Lower lobe of right lung (tissue), 2 donors: ENCODE measurements around the gene NSD2. TPM values are rescaled to one million over a fixed set of nuclear protein-coding genes. Genes with fewer than 3 reads are reported as not detected.

Source experiments
- ATAC-seq, 2 donors: fragments of 200-7000 bp; cut with Tn5 transposase; one replicate each; pipeline ENCODE4 v1.9.1; 2020 to 2022; ENCODE audit warnings: mild to moderate bottlenecking in 2 of 2, moderate library complexity in 2 of 2
- DNase-seq: peaks from one replicate; pipeline ENCODE4 v3.0.0-alpha.2; 2020
- H3K27ac ChIP-seq: fragments of 200-600 bp; one replicate; pipeline ENCODE4 v1.8.0; 2022
- H3K27me3 ChIP-seq: fragments of 200-600 bp; one replicate; pipeline ENCODE4 v1.8.0; 2022; ENCODE audit warnings: low read depth
- H3K36me3 ChIP-seq: fragments of 200-600 bp; one replicate; pipeline ENCODE4 v1.8.0; 2022; ENCODE audit warnings: mild to moderate bottlenecking
- H3K4me1 ChIP-seq: fragments of 200-600 bp; one replicate; pipeline ENCODE4 v1.8.0; 2022
- H3K4me3 ChIP-seq: fragments of 200-600 bp; one replicate; pipeline ENCODE4 v1.8.0; 2022; ENCODE audit warnings: mild to moderate bottlenecking
- H3K9me3 ChIP-seq: fragments of 200-600 bp; one replicate; pipeline ENCODE4 v1.8.0; 2022
- intact Hi-C: fragments of 100-400 bp; cut with DNase I; formaldehyde crosslinking; loops from one replicate; pipeline ENCODE4 v1.11.0; 2022
- long read RNA-seq: library from polyadenylated mRNA; unstranded; transcript quantifications from one replicate; pipeline ENCODE4 v2.0.0, GENCODE V29; 2021
- total RNA-seq: library from RNA; stranded (reverse); fragmentation: NEBNext Ultra II Directional; extraction: Animal tissue kit (Norgen Biotek cat#: 25700); gene quantifications from one replicate; pipeline ENCODE4 v1.2.1, GENCODE V29; 2021
- TF ChIP-seq, protein P1 (sequence below): fragments of 200-600 bp; IDR thresholded peaks from one replicate; pipeline ENCODE4 v1.8.0; 2022; ENCODE audit warnings: antibody characterized with exemption, mild to moderate bottlenecking
- donor health status: DM: no; HTN: yes; CAD: no; lungs with severe emphysema.

The NSD2 gene
- 52.9 TPM for total RNA-seq
- long read RNA-seq, full-length matches to known transcripts = 4 of 28 reads
- long read RNA-seq, partial matches to known transcripts = 12 of 28 reads
- long read RNA-seq, other reads (novel, unspliced or antisense) = 12 of 28 reads

GRCh38 chr4:1870578-1871443 lies at the start of gene NSD2:
Gene NSD2, plus strand, starts transcription at chr4:1871393. Its CDS starts 29,262 bp downstream, at chr4:1900655.
- no peaks in the 10 kb centered on the region for H3K9me3 ChIP-seq
- peak within 1 kb of the TSS; percentile 82 for H3K4me3 ChIP-seq
- TF ChIP-seq, protein P1, sequence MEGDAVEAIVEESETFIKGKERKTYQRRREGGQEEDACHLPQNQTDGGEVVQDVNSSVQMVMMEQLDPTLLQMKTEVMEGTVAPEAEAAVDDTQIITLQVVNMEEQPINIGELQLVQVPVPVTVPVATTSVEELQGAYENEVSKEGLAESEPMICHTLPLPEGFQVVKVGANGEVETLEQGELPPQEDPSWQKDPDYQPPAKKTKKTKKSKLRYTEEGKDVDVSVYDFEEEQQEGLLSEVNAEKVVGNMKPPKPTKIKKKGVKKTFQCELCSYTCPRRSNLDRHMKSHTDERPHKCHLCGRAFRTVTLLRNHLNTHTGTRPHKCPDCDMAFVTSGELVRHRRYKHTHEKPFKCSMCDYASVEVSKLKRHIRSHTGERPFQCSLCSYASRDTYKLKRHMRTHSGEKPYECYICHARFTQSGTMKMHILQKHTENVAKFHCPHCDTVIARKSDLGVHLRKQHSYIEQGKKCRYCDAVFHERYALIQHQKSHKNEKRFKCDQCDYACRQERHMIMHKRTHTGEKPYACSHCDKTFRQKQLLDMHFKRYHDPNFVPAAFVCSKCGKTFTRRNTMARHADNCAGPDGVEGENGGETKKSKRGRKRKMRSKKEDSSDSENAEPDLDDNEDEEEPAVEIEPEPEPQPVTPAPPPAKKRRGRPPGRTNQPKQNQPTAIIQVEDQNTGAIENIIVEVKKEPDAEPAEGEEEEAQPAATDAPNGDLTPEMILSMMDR = no peak
- H3K36me3 ChIP-seq = no peaks in the 10 kb centered on the region
- ATAC-seq = peak; percentile 89 to 92
- H3K27ac ChIP-seq = peak within 1 kb of the TSS; percentile 99
- intact Hi-C loops = no loop called here
- H3K4me1 ChIP-seq = peaks cover 18% of the 10 kb centered on the region
- peak; percentile 93 for DNase-seq
- H3K27me3 ChIP-seq = no peaks in the 10 kb centered on the region

DNA sequence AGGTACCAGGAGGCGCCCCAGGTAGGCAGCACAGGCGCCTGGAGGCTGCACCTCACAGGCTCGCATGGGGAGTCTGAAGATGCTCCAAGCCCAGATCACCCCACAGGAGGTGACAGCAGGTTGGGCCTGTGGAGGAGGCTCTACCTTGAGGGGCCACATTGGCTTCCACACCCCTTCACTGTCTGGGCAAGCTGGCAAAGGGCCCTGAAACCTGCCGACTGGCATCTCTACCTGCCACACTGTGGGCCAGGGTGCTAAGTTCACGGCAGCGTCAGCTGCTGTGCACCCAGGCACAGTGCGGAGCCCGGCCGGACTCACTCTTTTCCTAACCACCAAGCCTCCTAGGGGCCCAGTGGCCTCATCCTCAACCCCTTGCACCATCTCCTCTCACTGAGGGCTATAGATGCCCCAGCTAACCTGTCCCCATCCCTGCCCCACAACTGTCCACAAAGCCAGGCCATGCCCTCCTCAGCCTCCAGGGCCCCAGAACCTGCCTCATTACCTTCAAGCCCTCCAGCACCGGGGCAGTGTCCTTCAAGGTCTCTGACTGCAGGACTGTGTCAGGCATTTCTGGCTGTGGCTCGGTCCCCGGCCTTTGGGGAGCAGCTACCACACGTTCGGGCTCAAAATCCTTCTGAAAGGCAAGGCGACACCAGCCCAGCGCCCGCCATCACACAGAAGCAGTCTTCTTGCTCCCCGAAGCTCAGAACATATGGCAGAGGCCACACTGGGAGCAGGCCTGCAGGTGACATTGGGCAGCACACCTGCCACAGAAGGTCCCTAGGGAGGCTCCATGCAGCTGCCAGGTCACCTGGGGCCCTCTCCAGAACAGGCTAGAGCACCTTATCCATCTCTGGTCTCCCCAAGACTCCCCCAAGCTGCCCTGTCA lies 49.3 kb upstream of the NSD2 start:
- H3K27me3 ChIP-seq = no peaks in the 10 kb centered on the region
- H3K36me3 ChIP-seq = peaks cover 98% of the 10 kb centered on the region
- intact Hi-C loops = no loop called here
- H3K4me1 ChIP-seq = peaks cover 5% of the 10 kb centered on the region
- DNase-seq (no peak), ATAC-seq (no peak)
- no peaks in the 10 kb centered on the region for H3K9me3 ChIP-seq
- no peak overlapping the region for H3K27ac ChIP-seq
- H3K4me3 ChIP-seq = no peak overlapping the region
- TF ChIP-seq, protein P1 = no peak

GRCh38 chr4:1822568-1823544 lies 48.3 kb upstream of the NSD2 start:
- Histone ChIP-seq H3K4me3 (no peak overlapping the region), H3K27me3 (no peaks in the 10 kb centered on the region), H3K9me3 (no peaks in the 10 kb centered on the region), H3K36me3 (peaks cover 89% of the 10 kb centered on the region), H3K4me1 (peaks cover 5% of the 10 kb centered on the region), H3K27ac (no peak overlapping the region)
- ATAC-seq = peak in 1 of 2 donors; percentile 12
- intact Hi-C loops = no loop called here
- no peak for DNase-seq
- TF ChIP-seq, protein P1 = no peak

DNA sequence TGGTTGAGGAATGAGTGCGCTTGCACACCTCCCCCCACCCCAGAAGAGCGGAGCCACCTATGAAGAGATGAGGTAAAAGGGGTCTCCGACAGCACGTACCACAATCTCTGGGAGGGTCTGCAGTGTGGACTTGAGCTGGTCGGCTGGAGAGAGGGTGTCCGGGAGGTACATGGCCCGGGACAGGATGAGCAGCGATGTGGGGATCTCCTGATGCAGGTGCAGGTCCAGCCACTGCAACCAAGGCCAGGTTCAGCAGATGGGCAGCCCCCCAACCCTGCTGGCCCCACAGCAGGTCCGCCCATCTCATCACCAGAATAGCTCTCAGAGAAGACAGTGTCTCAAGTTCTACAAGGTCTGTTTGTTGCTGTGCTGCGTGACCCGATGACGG lies 47.7 kb upstream of the NSD2 start:
- no peak for DNase-seq
- TF ChIP-seq, protein P1 = no peak
- intact Hi-C loops = no loop called here
- H3K9me3 ChIP-seq = no peaks in the 10 kb centered on the region
- H3K4me1 ChIP-seq = peaks cover 5% of the 10 kb centered on the region
- H3K4me3 ChIP-seq = no peak overlapping the region
- H3K27ac ChIP-seq = no peak overlapping the region
- H3K27me3 ChIP-seq = no peaks in the 10 kb centered on the region
- ATAC-seq = no peak
- H3K36me3 ChIP-seq = peaks cover 82% of the 10 kb centered on the region
